Trophoblast cell (in vitro differentiated cells and primary cell): ENCODE results near the gene LEMD2.

Experiments used
- DNase-seq, 2 donors: peaks; one replicate each; pipeline ENCODE4 v3.0.0-alpha.2; 2016
- H2AFZ ChIP-seq: 2 replicates; pipeline ENCODE4 v1.6.1; 2013; ENCODE audit warnings: low read length, moderate library complexity, mild to moderate bottlenecking; ENCODE audit not compliant: insufficient read depth, poor library complexity
- H2AK5ac ChIP-seq: 2 replicates; pipeline ENCODE4 v1.6.1; 2013; ENCODE audit warnings: mild to moderate bottlenecking, low read length
- H2BK120ac ChIP-seq: 2 replicates; pipeline ENCODE4 v1.6.1; 2013; ENCODE audit warnings: low read length, mild to moderate bottlenecking, moderate library complexity; ENCODE audit not compliant: insufficient read depth, poor library complexity
- H2BK12ac ChIP-seq: 2 replicates; pipeline ENCODE4 v1.6.1; 2013; ENCODE audit warnings: mild to moderate bottlenecking, low read length, moderate library complexity
- H2BK5ac ChIP-seq: 2 replicates; pipeline ENCODE4 v1.6.1; 2013; ENCODE audit warnings: low read length, low read depth, moderate library complexity, mild to moderate bottlenecking; ENCODE audit not compliant: poor library complexity
- H3K14ac ChIP-seq: 2 replicates; pipeline ENCODE4 v1.6.1; 2013; ENCODE audit warnings: mild to moderate bottlenecking, low read length
- H3K18ac ChIP-seq: 2 replicates; pipeline ENCODE4 v1.6.1; 2013; ENCODE audit warnings: mild to moderate bottlenecking, low read length
- H3K23ac ChIP-seq: 2 replicates; pipeline ENCODE4 v1.6.1; 2013; ENCODE audit warnings: low read length
- H3K27ac ChIP-seq: 2 replicates; pipeline ENCODE4 v1.5.1; 2013; ENCODE audit warnings: low read depth, mild to moderate bottlenecking, inconsistent platforms, low read length, moderate library complexity
- H3K27me3 ChIP-seq: 2 replicates; pipeline ENCODE4 v1.6.1; 2013; ENCODE audit warnings: inconsistent platforms, mild to moderate bottlenecking, low read length, moderate library complexity; ENCODE audit not compliant: insufficient read depth
- H3K36me3 ChIP-seq, 2 experiments: 1 replicate in 1 of 2; 2 replicates in 1 of 2; pipeline ENCODE4 v1.6.1; 2013; ENCODE audit warnings: low read length in 2 of 2, mild to moderate bottlenecking in 2 of 2, moderate library complexity in 1 of 2; ENCODE audit not compliant: insufficient read depth in 2 of 2, control insufficient read depth in 1 of 2
- H3K4ac ChIP-seq: 2 replicates; pipeline ENCODE4 v1.6.1; 2013; ENCODE audit warnings: low read depth, mild to moderate bottlenecking, low read length, moderate library complexity
- H3K4me1 ChIP-seq, 2 experiments: 1 replicate in 1 of 2; 2 replicates in 1 of 2; pipeline ENCODE4 v1.6.1; 2013; ENCODE audit warnings: low read length in 2 of 2, mild to moderate bottlenecking in 2 of 2, moderate library complexity in 1 of 2; ENCODE audit not compliant: insufficient read depth in 2 of 2, control insufficient read depth in 1 of 2
- H3K4me2 ChIP-seq: 2 replicates; pipeline ENCODE4 v1.6.1; 2013; ENCODE audit warnings: inconsistent platforms, mild to moderate bottlenecking, low read length, moderate library complexity
- H3K4me3 ChIP-seq: 2 replicates; pipeline ENCODE4 v1.5.1; 2013; ENCODE audit warnings: mild to moderate bottlenecking, low read depth, low read length, inconsistent platforms
- H3K79me1 ChIP-seq: one replicate; pipeline ENCODE4 v1.6.1; 2013; ENCODE audit warnings: low read length
- H3K79me2 ChIP-seq: 2 replicates; pipeline ENCODE4 v1.6.1; 2013; ENCODE audit warnings: low read length, mild to moderate bottlenecking; ENCODE audit not compliant: control insufficient read depth, insufficient read depth, poor library complexity
- H3K9ac ChIP-seq: 2 replicates; pipeline ENCODE4 v1.6.1; 2013; ENCODE audit warnings: mild to moderate bottlenecking, low read length
- H3K9me3 ChIP-seq: 2 replicates; pipeline ENCODE4 v1.6.1; 2013; ENCODE audit warnings: low read depth, mild to moderate bottlenecking, control low read depth, inconsistent platforms, low read length; ENCODE audit not compliant: insufficient read depth
- H4K12ac ChIP-seq: 2 replicates; pipeline ENCODE4 v1.6.1; 2013; ENCODE audit warnings: low read depth, mild to moderate bottlenecking, low read length, moderate library complexity
- H4K8ac ChIP-seq: 2 replicates; pipeline ENCODE4 v1.6.1; 2013; ENCODE audit warnings: low read depth, mild to moderate bottlenecking, low read length, moderate library complexity
- H4K91ac ChIP-seq: one replicate; pipeline ENCODE4 v1.6.1; 2013; ENCODE audit warnings: low read depth, mild to moderate bottlenecking, low read length, moderate library complexity
- WGBS: extraction: QIAGEN DNeasy Blood & Tissue Kit; methylation state at CpG from one replicate; pipeline ENCODE4 v1.1.7; 2013; ENCODE audit warnings: missing lambda C conversion rate; ENCODE audit not compliant: insufficient read length, insufficient coverage; ENCODE audit errors: extremely low coverage; 5-methylcytosine and 5-hydroxymethylcytosine counted together

The LEMD2 gene

DNA sequence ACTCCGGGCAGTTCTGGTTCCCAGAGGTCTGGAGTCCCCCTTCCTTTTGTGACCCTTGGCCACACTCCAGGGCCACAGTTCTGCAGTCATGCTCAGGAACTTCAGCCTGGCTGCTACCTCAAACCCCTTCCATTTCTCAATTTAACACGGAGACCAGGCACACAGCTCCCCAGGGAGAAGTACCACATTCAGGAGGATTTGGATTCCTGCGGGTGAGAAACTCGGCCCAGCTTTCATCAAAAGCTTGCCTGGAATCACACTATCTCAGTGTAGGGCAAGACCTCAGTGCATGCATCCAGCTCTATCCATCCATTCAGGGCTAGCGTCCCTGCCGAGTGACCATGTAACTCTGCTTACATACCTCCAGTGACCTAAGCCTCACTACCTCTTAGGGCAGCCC is 25.4 kb downstream of the LEMD2 start:
- no peak overlapping the region for H2BK12ac ChIP-seq
- H3K36me3 ChIP-seq = no peaks in the 10 kb centered on the region
- no peak overlapping the region for H3K23ac ChIP-seq
- peaks cover 3% of the 10 kb centered on the region for H3K9me3 ChIP-seq
- no peak overlapping the region for H3K4me3 ChIP-seq
- H3K27me3 ChIP-seq = no peaks in the 10 kb centered on the region
- no peak overlapping the region for H4K12ac ChIP-seq
- no peak overlapping the region for H3K18ac ChIP-seq
- no peak overlapping the region for H2BK5ac ChIP-seq
- no peak overlapping the region for H3K9ac ChIP-seq
- no peak overlapping the region for H2AK5ac ChIP-seq
- H2BK120ac ChIP-seq = no peak overlapping the region
- no peak overlapping the region for H3K4ac ChIP-seq
- DNase-seq = no peak
- H2AFZ ChIP-seq = no peak overlapping the region
- no peaks in the 10 kb centered on the region for H3K79me2 ChIP-seq
- no peak overlapping the region for H3K4me2 ChIP-seq
- H3K4me1 ChIP-seq = no peaks in the 10 kb centered on the region
- WGBS = no CpG with 5 or more reads among the region's 6 CpGs
- H4K91ac ChIP-seq = no peak overlapping the region
- no peak overlapping the region for H3K14ac ChIP-seq
- H3K79me1 ChIP-seq = no peaks in the 10 kb centered on the region
- no peak overlapping the region for H4K8ac ChIP-seq
- no peak overlapping the region for H3K27ac ChIP-seq

DNA sequence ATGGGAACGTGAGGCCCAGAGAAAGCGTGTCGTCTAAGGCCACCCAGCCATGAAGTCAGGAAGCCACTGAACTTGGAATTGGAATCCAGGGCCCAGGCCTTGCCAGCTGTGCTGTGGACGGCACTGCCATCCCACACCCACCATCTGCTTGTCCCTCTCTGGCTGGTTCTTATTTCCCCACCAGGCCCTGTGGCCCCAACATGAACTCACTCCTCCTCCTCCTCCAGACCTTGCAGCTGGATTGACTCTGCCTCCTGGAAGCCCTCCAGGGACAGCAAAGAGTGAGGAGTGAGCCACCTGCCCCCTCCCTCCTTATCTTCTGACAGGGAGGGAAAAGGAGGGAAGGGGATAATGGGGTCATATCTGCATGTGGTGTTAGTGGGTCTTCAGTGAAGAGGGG is 26.2 kb downstream of the LEMD2 start:
- no CpG with 5 or more reads among the region's 4 CpGs for WGBS
- H3K36me3 ChIP-seq = no peaks in the 10 kb centered on the region
- no peak for DNase-seq

DNA sequence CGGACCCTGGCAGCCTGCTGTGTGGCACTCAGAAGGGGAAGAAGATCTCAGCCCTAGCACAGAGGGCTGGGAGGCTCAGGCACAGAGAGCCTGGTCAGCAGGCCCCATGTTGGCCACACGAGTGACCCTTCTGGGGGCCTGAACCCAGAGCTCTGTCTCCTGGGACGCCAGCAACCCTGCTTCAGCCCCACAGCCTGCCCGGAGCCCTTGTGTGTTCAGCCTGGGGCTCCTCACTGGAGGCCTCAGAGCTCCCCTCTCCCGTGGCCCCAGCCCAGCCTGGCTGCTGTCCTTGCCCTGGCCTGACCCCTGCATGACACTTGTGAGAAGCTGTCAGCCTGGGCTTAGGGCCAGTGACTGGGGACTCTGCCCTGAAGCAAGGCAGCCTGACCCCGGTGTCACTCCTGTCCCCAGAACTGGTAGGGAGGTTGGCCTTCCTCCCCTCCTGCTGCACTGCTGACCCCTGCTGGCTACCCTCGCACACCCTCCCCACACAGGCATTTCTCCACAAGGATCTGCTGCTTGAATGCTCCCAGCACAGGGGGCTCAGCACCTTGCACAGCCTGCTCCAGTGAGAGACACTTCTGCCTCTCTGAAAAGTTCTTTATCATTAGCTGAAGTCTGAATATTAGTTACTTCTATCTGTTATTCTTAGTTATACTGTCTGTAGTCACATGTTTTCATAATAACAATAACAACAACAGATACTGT is 26.9 kb downstream of the LEMD2 start:
- no peaks in the 10 kb centered on the region for H3K9me3 ChIP-seq
- H3K27ac ChIP-seq = no peak overlapping the region
- H3K4me1 ChIP-seq = peaks cover 0 to 2% of the 10 kb centered on the region in 2 experiments
- no peak overlapping the region for H2BK12ac ChIP-seq
- H4K8ac ChIP-seq = peak overlapping the region; percentile 39
- no peaks in the 10 kb centered on the region for H3K79me2 ChIP-seq
- H2AK5ac ChIP-seq = no peak overlapping the region
- no peaks in the 10 kb centered on the region for H3K36me3 ChIP-seq
- H2AFZ ChIP-seq = no peak overlapping the region
- H3K18ac ChIP-seq = no peak overlapping the region
- no peak overlapping the region for H3K14ac ChIP-seq
- no peak overlapping the region for H4K12ac ChIP-seq
- DNase-seq = peak in 1 of 2 donors; percentile 57
- H2BK120ac ChIP-seq = no peak overlapping the region
- no peak overlapping the region for H2BK5ac ChIP-seq
- no peak overlapping the region for H3K23ac ChIP-seq
- H3K9ac ChIP-seq = no peak overlapping the region
- no peaks in the 10 kb centered on the region for H3K27me3 ChIP-seq
- no peaks in the 10 kb centered on the region for H3K79me1 ChIP-seq
- H3K4ac ChIP-seq = no peak overlapping the region
- no CpG with 5 or more reads among the region's 7 CpGs for WGBS
- no peak overlapping the region for H4K91ac ChIP-seq
- H3K4me2 ChIP-seq = no peak overlapping the region
- no peak overlapping the region for H3K4me3 ChIP-seq

More for the DNA sequence above, 26.2 kb downstream of the LEMD2 start:
- no peak overlapping the region for H3K4ac ChIP-seq
- no peak overlapping the region for H3K9ac ChIP-seq
- H3K9me3 ChIP-seq = peaks cover 3% of the 10 kb centered on the region
- H3K4me2 ChIP-seq = no peak overlapping the region
- H2BK120ac ChIP-seq = no peak overlapping the region
- no peak overlapping the region for H4K91ac ChIP-seq
- H3K27ac ChIP-seq = no peak overlapping the region
- H3K79me1 ChIP-seq = no peaks in the 10 kb centered on the region
- no peak overlapping the region for H2BK5ac ChIP-seq
- no peak overlapping the region for H4K12ac ChIP-seq
- H3K4me1 ChIP-seq = no peaks in the 10 kb centered on the region
- no peak overlapping the region for H2AFZ ChIP-seq
- H3K14ac ChIP-seq = no peak overlapping the region
- H3K79me2 ChIP-seq = no peaks in the 10 kb centered on the region
- H2AK5ac ChIP-seq = no peak overlapping the region
- no peaks in the 10 kb centered on the region for H3K27me3 ChIP-seq
- H2BK12ac ChIP-seq = no peak overlapping the region
- H4K8ac ChIP-seq = no peak overlapping the region
- no peak overlapping the region for H3K4me3 ChIP-seq
- no peak overlapping the region for H3K23ac ChIP-seq
- H3K18ac ChIP-seq = no peak overlapping the region

DNA sequence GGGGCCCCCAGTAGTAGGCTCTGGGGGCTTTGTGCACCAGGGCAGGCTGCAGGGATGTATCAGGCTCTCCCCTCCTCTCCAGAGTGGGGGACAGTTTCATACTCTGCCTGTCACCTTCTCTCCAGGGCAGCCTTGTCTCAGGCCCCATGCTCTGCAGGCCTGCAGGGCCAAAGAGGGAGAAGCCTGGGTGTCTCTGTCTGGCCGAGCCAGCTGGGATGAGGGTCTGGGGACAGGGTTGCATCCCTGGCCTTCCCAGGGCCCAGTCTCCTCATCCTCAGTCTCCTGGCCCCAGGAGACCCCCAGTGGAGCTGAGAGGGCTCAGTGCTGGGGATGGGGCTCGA is 27.4 kb downstream of the LEMD2 start:
- WGBS = no CpG with 5 or more reads among the region's 2 CpGs
- Histone ChIP-seq H2AFZ (no peak overlapping the region), H3K9ac (no peak overlapping the region), H4K8ac (no peak overlapping the region), H3K27ac (no peak overlapping the region), H2BK12ac (no peak overlapping the region), H3K4me1 (peaks cover 0 to 2% of the 10 kb centered on the region in 2 experiments), H2AK5ac (no peak overlapping the region), H3K4me2 (no peak overlapping the region), H3K23ac (no peak overlapping the region), H3K79me2 (no peaks in the 10 kb centered on the region), H2BK120ac (no peak overlapping the region), H4K91ac (no peak overlapping the region), H3K4me3 (no peak overlapping the region), H3K14ac (no peak overlapping the region), H3K27me3 (no peaks in the 10 kb centered on the region), H3K9me3 (no peaks in the 10 kb centered on the region), H3K36me3 (no peaks in the 10 kb centered on the region), H2BK5ac (no peak overlapping the region), H3K79me1 (no peaks in the 10 kb centered on the region), H3K4ac (no peak overlapping the region), H3K18ac (no peak overlapping the region), H4K12ac (no peak overlapping the region)
- no peak for DNase-seq
